ENCODE measurements around the gene HAGHL. TPM values are rescaled to one million over a fixed set of nuclear protein-coding genes. Genes with fewer than 3 reads are reported as not detected.

The HAGHL gene, protein sequence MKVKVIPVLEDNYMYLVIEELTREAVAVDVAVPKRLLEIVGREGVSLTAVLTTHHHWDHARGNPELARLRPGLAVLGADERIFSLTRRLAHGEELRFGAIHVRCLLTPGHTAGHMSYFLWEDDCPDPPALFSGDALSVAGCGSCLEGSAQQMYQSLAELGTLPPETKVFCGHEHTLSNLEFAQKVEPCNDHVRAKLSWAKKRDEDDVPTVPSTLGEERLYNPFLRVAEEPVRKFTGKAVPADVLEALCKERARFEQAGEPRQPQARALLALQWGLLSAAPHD
- total RNA-seq (2022; extraction: Qiagen RNA extraction), result 17.6 to 20.2 TPM (median 18.6 TPM) in 5 replicates

DNA sequence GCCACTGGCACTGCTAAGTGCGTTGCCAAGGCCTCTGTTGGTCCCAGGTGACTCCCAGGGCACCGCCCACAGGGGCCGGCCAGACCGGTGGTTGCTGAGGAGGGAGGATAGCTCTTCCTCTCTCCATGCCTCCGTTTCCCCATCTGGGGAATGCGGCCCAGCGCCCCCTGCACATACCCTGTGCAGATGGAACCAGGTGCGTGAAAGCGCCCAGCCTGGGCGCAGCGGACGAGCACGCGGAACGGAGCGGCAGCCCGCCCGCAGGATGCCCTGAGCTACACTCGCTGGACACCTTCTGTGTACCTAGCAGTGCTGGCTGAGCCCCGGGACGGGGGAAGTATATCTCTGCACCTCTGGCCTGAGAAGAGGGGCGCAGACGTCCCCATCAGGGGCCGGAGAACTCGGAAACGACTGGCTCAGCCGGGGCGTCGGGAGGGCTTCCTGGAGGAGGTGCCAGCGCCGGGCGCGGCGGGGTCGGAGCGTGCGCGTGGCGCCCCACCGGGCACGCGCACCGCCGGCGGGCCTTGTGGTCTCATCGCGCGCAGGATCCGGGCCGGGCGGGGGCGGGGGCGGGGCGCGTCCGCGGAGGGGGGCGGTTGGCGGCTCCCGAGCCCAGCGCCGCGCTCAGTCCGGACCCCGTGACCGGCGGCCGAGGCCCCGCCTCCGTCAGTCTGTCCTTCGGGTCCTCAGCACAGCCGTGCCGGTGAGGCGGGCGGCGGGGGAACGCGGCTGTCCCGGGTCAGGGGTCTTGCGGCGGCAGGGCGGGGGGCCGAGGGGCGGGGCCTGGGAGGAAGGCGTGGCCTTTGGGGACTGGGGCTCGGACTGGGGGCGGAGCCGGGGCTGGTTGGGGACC lies at the start of gene HAGHL, which contains the start of gene CCDC78:
Gene HAGHL (plus strand): TSS at position 669 of the 853 bp plus-strand sequence. CDS start 404 bp downstream, outside the sequence.
Gene CCDC78 (minus strand): TSS at position 6 of the 853 bp plus-strand sequence. CDS start 76 bp downstream, outside the sequence.

DNA sequence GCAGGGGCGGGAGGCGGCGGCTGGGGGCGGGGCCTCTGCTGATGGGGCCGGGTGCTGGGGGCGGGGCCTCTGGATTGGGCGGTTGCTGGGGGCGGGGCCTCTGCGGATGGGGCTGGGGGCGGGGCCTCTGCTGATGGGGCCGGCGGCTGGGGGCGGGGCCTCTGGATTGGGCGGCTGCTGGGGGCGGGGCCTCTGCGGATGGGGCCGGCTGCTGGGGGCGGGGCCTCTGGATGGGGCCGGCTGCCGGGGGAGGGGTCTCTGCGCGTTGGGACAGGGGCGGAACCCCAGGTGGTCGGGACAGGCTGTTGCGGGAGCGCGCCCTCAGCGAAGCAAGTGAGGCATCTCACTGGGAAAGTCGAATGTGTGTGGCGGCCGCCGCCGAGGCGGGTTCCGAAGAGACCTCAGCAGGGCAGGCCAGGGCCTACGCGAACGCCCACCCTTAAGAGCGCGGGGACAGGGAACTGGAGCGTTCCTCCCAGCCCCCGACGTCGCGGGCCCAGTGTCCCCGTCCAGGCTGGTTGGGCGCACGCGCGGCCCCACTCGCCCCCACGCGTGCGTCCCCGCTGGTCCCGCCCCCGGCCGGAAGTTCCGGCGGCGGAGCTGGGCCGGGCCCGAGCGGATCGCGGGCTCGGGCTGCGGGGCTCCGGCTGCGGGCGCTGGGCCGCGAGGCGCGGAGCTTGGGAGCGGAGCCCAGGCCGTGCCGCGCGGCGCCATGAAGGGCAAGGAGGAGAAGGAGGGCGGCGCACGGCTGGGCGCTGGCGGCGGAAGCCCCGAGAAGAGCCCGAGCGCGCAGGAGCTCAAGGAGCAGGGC lies 46.9 kb upstream of the HAGHL start, which contains the start of gene STUB1:
Gene STUB1 (plus strand): TSS at position 597 of the 811 bp plus-strand sequence. CDS start 116 bp downstream, at position 713.

DNA sequence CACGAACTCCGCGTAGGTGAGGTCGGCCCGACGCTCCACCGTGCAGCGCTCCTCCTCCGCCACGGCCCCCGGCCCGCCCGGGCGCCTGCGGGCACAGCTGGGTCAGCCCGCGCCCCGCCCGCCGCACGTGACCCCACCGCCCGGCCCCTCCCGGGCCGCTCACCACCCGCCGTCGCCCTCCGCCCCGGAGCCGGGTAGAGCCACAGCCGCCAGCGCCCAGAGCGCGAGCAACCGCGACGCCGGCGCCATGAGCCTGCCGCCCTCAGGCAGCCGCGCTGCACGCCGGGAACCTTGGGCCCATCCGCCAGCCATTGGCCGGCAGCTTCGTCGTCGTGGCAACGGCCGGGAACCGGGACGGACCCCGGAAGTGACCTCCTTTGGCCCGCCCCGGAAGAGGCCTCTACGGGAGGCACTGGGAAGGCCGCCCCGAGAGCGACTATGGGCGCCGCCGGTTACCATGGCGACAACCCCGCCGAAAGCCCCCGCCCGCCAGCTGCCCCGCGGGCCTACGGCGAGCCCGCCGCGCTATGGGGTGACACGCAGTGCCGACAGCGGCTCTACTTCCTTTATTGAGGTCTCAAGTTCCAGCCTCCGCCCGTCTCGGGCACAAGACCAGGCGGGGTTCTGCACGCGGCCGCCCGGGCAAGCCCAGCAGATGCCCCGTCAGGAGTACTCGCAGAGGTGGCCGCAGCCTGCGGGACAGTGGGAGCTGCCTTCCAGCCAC lies 42.7 kb upstream of the HAGHL start, which contains the start of gene JMJD8:
Gene JMJD8 (minus strand): TSS at position 264 of the 724 bp plus-strand sequence. CDS start 15 bp downstream, at position 249.

DNA sequence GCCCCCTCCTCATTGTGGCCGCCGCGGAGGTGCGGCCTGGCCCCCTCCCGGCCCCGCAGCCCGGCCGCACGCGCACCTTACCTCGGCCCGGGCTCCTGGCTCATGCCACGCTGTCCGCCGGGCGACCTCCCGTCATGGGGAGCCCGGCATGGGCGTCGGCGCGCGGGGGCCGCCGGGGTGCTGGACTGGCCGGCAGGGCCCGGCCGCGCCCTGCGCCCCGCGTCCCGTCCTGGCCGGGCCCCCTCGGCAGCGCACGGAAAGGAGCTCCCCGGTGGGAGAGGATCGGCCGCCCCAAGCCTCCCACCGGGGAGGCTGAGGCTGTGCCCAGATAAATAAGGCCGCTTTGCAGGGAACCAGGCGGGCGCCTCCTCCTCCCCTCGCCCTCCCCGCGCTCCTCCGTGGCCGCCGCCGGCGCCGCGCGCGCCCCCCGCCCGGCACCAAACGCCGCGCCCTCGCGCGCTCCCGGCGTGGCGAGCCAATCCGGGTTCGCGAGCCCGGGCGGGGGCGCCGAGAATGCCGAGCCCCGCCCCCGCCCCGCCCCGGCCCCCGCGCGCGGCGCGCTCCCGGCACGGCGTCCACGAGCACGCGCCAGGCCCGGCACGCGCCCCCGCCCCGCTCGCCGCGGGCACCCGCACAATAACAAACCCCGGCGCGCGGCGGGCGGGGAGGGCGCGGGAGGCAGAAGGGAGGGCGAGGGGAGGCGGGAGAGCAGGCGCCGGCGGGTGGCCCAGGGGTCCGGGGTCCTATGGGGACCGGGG lies 21.3 kb upstream of the HAGHL start, which contains the start of gene FBXL16:
Gene FBXL16 (minus strand): TSS at position 371 of the 758 bp plus-strand sequence. CDS start 8,396 bp downstream, outside the sequence.

DNA sequence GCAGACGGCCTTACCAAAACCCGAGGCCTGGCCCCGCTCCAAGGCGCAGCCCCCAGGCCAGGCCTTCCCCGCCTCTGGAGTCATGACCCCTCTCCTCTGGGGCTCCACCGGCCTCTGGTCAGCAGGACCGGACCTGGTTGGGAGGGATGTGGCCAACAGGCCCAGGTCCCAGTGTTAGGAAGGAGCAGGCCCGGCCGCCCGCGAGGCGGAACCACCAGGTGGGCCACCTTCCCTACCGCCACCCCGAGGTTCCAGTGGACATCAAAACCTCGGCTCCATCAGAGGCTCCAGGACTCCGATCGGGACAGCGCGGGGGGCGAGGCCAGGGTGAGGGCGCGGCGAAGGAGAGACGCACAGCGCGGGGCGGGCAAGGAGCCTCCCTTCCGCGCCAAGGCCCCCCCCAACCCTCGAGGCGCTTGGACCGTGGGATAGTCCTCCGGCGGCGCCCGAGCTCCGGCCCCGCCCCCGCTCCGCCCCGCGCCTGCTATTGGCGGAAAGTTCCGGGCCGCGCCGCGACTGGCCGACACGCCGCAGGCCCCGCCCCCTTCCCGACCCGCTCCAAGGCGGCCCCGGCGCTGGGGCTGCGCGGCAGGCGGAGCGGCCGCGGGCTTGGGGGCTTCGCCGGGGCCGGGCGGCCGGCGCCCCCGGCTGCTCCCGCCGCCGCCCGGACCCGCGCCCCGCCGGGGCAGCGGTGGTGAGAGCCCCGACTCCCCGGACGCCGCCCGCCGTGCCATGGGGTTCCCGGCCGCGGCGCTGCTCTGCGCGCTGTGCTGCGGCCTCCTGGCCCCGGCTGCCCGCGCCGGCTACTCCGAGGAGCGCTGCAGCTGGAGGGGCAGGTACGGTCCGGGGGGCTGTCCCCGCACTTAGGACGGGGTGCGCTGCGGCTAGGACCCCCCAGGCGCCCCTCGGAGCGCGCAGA lies 12.1 kb upstream of the HAGHL start, which contains the start of gene METRN:
Gene METRN (plus strand): TSS at position 561 of the 919 bp plus-strand sequence. CDS start 172 bp downstream, at position 733.

DNA sequence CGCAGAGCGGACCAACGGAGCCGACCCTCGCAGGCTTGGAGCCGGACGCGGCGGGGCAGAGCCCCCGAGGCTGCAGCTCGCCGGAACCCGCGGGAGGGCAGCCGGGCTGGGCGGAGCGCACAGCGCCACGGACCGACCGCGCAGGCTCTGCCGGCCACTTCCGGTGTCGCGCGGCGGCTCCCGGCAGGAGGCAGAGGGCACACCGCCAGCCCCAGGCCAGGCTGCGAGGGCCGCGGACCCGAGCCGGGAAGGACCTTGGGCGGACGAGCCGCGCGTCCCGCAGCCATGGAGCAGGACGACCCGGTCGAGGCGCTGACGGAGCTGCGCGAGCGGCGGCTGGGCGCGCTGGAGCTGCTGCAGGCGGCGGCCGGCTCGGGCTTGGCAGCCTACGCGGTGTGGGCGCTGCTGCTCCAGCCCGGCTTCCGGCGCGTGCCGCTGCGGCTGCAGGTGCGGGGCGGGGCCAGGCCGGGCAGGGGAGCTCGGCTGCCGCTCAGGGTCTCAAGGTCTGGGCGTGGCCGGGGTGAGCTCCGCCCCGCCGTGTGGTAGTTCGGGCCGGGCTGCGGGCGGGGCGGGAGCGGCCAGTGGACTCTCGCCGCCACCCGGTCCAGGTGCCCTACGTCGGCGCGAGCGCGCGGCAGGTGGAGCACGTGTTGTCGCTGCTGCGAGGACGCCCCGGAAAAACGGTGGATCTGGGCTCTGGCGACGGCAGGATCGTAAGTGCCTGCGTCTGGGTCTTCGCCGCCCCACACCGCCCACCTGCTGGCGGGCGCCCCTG lies 5.7 kb upstream of the HAGHL start, which contains the start of gene ANTKMT:
Gene ANTKMT (plus strand): TSS at position 157 of the 775 bp plus-strand sequence. CDS start 129 bp downstream, at position 286.

DNA sequence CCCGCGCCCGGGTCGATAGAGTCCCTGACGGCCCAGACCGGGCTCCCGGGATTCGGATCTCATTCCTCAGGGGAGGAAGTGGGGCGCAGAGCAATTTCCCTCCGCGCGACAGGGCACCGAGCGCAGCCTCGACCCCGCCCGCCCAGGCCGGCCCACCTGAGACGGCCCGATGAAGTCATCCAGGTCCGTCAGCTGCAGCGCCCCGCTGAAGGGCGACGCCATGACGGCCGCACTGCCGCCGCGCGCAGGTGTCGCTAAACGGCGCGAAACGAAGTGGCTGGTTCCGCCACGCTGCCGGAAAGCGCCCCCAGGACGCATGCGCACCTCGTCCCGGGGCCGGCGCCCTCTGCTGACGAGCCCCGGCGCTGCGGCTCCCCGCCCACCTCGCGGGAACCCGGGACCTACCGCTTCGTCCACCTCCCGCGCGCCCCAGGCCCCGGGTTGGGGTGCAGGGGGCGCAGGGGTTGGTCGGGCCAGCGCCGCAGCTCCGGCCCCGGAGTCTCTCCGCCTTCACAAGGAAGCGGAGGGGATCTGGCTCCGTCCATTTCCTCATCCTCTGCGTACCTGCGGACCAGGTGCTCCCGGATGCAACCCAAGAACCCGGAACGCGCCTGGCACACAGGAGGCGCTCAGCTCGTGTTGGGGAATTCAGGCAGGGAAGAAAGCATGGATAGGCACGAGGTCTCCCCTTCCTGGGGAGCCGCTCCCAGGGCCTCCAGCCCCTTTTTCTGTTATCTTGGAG lies 14.0 kb downstream of the HAGHL start, which contains the start of gene CIAO3:
Gene CIAO3 (minus strand): TSS at position 234 of the 742 bp plus-strand sequence. CDS start 12 bp downstream, at position 222.

DNA sequence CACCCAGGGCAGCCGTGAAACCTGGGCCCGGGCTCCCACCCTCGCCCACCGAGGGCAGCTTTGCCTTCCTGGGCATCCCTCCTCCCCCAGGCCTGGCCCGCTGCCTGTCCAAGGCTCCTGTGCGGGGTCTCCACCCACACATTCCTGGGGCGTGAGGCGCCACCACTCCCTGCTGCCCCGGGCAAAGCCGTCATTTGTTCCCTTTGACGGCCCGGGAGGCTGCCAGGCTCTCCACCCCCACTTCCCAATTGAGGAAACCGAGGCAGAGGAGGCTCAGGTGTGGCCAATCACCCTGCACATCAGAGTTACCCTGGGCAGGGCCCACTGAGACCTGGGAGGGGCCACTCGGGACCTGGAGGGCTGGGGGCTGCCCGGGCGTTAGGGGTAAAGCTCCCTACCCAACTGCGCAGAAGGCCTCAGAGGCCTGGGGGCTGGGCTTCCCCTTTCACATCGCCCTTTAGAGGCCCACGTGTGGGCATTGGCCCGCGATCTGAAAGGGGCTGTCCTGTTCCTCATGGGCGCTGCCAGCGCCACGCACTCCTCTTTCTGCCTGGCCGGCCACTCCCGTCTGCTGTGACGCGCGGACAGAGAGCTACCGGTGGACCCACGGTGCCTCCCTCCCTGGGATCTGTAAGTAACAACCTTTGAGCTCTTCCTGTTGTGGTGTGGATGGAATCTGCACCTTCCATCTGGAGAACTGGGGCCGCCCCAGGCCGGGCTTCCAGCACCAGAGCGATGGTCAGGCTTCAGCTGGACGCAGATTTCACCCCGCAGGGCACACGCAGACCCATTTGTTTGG lies 33.8 kb downstream of the HAGHL start, which contains the start of gene MSLN:
Gene MSLN (plus strand): TSS at position 190 of the 799 bp plus-strand sequence. CDS start 1,947 bp downstream, outside the sequence.

Other genes with a start within 250 kb of the HAGHL start
- 40.4 to 75.7 TPM (median 67.9 TPM) in 5 replicates for gene CAPN15, start 199.4 kb upstream of the HAGHL start, total RNA-seq (2022; extraction: Qiagen RNA extraction)
- gene PRR35, start 166.7 kb upstream of the HAGHL start, total RNA-seq (2022; extraction: Qiagen RNA extraction), result 0.08 to 0.28 TPM (median 0.26 TPM) in 5 replicates
- 0.18 to 0.30 TPM (median 0.23 TPM) in 5 replicates for gene NHLRC4, start 160.1 kb upstream of the HAGHL start, total RNA-seq (2022; extraction: Qiagen RNA extraction)
- gene PIGQ, start 157.1 kb upstream of the HAGHL start, total RNA-seq (2022; extraction: Qiagen RNA extraction), result 28.4 to 42.0 TPM (median 39.2 TPM) in 5 replicates
- gene RAB40C, start 137.0 kb upstream of the HAGHL start, total RNA-seq (2022; extraction: Qiagen RNA extraction), result 14.1 to 20.1 TPM (median 19.5 TPM) in 5 replicates
- gene WFIKKN1, start 96.1 kb upstream of the HAGHL start, total RNA-seq (2022; extraction: Qiagen RNA extraction), result 0.04 to 0.17 TPM (median 0.12 TPM) in 5 replicates
- gene METTL26, start 90.8 kb upstream of the HAGHL start, total RNA-seq (2022; extraction: Qiagen RNA extraction), result 79.9 to 151 TPM (median 141 TPM) in 5 replicates
- 18.0 to 45.7 TPM (median 39.2 TPM) in 5 replicates for gene MCRIP2, start 85.3 kb upstream of the HAGHL start, total RNA-seq (2022; extraction: Qiagen RNA extraction)
- gene WDR90, start 77.7 kb upstream of the HAGHL start, total RNA-seq (2022; extraction: Qiagen RNA extraction), result 13.8 to 27.0 TPM (median 22.9 TPM) in 5 replicates
- gene RHOT2, start 59.0 kb upstream of the HAGHL start, total RNA-seq (2022; extraction: Qiagen RNA extraction), result 64.8 to 96.0 TPM (median 88.4 TPM) in 5 replicates
- gene RHBDL1, start 51.4 kb upstream of the HAGHL start, total RNA-seq (2022; extraction: Qiagen RNA extraction), result 0.50 to 1.5 TPM (median 1.3 TPM) in 5 replicates
- 84.5 to 130 TPM (median 121 TPM) in 5 replicates for gene STUB1, start 46.7 kb upstream of the HAGHL start, total RNA-seq (2022; extraction: Qiagen RNA extraction)
- 67.4 to 83.2 TPM (median 83.1 TPM) in 5 replicates for gene JMJD8, start 42.8 kb upstream of the HAGHL start, total RNA-seq (2022; extraction: Qiagen RNA extraction)
- 3.9 to 6.6 TPM (median 6.2 TPM) in 5 replicates for gene WDR24, start 36.7 kb upstream of the HAGHL start, total RNA-seq (2022; extraction: Qiagen RNA extraction)
- gene FBXL16, start 21.3 kb upstream of the HAGHL start, total RNA-seq (2022; extraction: Qiagen RNA extraction), result 15.0 to 21.8 TPM (median 15.8 TPM) in 5 replicates
- gene METRN, start 12.0 kb upstream of the HAGHL start, total RNA-seq (2022; extraction: Qiagen RNA extraction), result 66.1 to 228 TPM (median 216 TPM) in 5 replicates
- 28.7 to 63.4 TPM (median 61.2 TPM) in 5 replicates for gene ANTKMT, start 6.0 kb upstream of the HAGHL start, total RNA-seq (2022; extraction: Qiagen RNA extraction)
- 3.4 to 6.3 TPM (median 5.2 TPM) in 5 replicates for gene CCDC78, start 663 bp upstream of the HAGHL start, total RNA-seq (2022; extraction: Qiagen RNA extraction)
- 22.4 to 33.1 TPM (median 30.0 TPM) in 5 replicates for gene CIAO3, start 13.9 kb downstream of the HAGHL start, total RNA-seq (2022; extraction: Qiagen RNA extraction)
- 2.9 to 3.7 TPM (median 3.1 TPM) in 5 replicates for gene MSLN, start 33.6 kb downstream of the HAGHL start, total RNA-seq (2022; extraction: Qiagen RNA extraction)
- 34.4 to 58.3 TPM (median 53.4 TPM) in 5 replicates for gene RPUSD1, start 61.3 kb downstream of the HAGHL start, total RNA-seq (2022; extraction: Qiagen RNA extraction)
- gene CHTF18, start 61.5 kb downstream of the HAGHL start, total RNA-seq (2022; extraction: Qiagen RNA extraction), result 14.5 to 32.9 TPM (median 24.5 TPM) in 5 replicates
- not detected in 5 replicates for gene GNG13, start 73.6 kb downstream of the HAGHL start, total RNA-seq (2022; extraction: Qiagen RNA extraction)
- gene LMF1, start 243.9 kb downstream of the HAGHL start, total RNA-seq (2022; extraction: Qiagen RNA extraction), result 7.0 to 11.2 TPM (median 9.4 TPM) in 5 replicates

Data from A549 treated with AZD2906 at 1 μM for 4 hours (cell line).